ENCODE data around the gene L3MBTL2. TPM values are rescaled to one million over a fixed set of nuclear protein-coding genes. Genes with fewer than 3 reads are reported as not detected.

Gene L3MBTL2
- total and polyA plus RNA-seq, 9 of the 15 experiments (the other 6 are each of a cell fraction or from before 2014, with no cell fraction given) = 10.3 to 23.1 (median 18.6) TPM

DNA sequence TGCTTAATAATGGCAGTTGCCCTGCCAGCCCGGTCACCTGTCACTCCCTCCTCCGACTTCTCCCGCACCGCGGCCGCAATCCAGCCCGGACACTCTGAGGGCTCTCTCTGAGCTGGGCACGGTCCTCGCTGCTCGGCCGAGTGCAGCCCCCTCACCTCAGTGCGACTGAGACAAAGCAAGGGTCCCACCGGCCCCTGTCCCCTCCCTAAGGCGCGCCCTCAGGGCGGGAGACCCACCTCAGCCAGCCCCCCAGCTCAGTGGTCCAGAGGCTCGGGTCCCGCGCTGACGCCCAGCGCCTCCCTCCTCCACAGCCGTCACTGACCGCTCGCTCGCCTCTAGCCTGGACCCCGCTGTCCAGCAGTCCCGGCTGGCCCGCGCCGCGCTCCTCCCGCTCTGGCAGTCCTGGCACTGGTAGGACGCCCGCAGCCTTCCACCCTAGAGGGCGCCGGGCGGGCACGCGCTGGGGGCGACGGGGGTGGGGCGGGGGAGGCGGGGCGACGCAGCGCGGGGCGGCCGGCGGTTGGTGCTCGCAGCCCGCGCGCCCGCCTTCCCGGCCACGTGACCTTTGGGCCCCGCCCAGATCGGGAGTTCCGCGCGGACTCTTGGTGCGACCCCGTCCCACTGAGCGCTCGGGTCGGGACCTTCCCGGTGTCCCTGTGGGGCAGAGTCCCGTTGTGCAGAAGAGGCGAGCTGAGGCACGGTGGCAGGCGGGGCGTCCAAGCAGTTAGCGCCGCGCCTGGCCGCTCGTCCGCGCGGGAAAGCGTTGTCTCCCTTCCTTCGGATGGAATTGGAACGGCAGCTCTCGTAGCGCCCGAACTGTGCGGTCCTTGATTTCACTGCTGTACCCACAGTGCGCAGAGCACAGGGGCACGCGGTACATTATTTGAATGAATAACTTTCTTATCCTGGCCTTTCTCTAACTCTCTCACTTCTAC is 7.8 kb upstream of the L3MBTL2 start (continued):
- TF ChIP-seq HDAC1 (IDR thresholded peaks at IDR 0.05) = peak in 1 of 2 experiments; percentile 47; a peak in 1 of 4 replicates
- no peak for TF ChIP-seq CREM (IDR thresholded peaks at IDR 0.05; ENCODE audit: low read depth)
- no peak for TF ChIP-seq ZNF41 (CRISPR knock-in tag; conservative IDR thresholded peaks at IDR 0.05)
- TF ChIP-seq CXXC5 (CRISPR knock-in tag; IDR thresholded peaks at IDR 0.05) = peak; percentile 50
- TF ChIP-seq RBFOX2 (IDR thresholded peaks at IDR 0.05; ENCODE audit: low read depth, low read length) = peak; percentile 34; the same call in 1 of the 2 replicates
- TF ChIP-seq CSDE1 (IDR thresholded peaks at IDR 0.05) = no peak
- TF ChIP-seq ZNF146 (CRISPR knock-in tag; IDR thresholded peaks at IDR 0.05; ENCODE audit: unreplicated experiment) = no peak
- no peak for TF ChIP-seq GABPA (tag; conservative IDR thresholded peaks at IDR 0.05; ENCODE audit: low read depth)
- TF ChIP-seq, protein P1, sequence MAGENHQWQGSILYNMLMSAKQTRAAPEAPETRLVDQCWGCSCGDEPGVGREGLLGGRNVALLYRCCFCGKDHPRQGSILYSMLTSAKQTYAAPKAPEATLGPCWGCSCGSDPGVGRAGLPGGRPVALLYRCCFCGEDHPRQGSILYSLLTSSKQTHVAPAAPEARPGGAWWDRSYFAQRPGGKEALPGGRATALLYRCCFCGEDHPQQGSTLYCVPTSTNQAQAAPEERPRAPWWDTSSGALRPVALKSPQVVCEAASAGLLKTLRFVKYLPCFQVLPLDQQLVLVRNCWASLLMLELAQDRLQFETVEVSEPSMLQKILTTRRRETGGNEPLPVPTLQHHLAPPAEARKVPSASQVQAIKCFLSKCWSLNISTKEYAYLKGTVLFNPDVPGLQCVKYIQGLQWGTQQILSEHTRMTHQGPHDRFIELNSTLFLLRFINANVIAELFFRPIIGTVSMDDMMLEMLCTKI (IDR thresholded peaks at IDR 0.05; ENCODE audit: partially characterized antibody) = no peak
- TF ChIP-seq, protein P2, sequence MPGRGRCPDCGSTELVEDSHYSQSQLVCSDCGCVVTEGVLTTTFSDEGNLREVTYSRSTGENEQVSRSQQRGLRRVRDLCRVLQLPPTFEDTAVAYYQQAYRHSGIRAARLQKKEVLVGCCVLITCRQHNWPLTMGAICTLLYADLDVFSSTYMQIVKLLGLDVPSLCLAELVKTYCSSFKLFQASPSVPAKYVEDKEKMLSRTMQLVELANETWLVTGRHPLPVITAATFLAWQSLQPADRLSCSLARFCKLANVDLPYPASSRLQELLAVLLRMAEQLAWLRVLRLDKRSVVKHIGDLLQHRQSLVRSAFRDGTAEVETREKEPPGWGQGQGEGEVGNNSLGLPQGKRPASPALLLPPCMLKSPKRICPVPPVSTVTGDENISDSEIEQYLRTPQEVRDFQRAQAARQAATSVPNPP (IDR thresholded peaks at IDR 0.05; ENCODE audit: borderline replicate concordance, insufficient read depth, insufficient read length) = no peak
- no peak for TF ChIP-seq NR3C1 (CRISPR knock-in tag; IDR thresholded peaks at IDR 0.05)
- no peak for TF ChIP-seq MBD2 (IDR thresholded peaks at IDR 0.05; ENCODE audit: borderline replicate concordance, low read depth)
- no peak for TF ChIP-seq XRCC4 (IDR thresholded peaks at IDR 0.05; ENCODE audit: extremely low read depth, insufficient read depth, insufficient read length)
- TF ChIP-seq STAT5B (CRISPR knock-in tag; IDR thresholded peaks at IDR 0.05) = no peak
- TF ChIP-seq BHLHE40 (IDR thresholded peaks at IDR 0.05; ENCODE audit: low read length) = no peak
- no peak for TF ChIP-seq ZBTB8A (IDR thresholded peaks at IDR 0.05; ENCODE audit: partially characterized antibody)
- TF ChIP-seq PURB (CRISPR knock-in tag; IDR thresholded peaks at IDR 0.05; ENCODE audit: low read depth) = no peak
- TF ChIP-seq ZNF184 (CRISPR knock-in tag; IDR thresholded peaks at IDR 0.05) = no peak
- no peak for TF ChIP-seq ZNF778 (CRISPR knock-in tag; IDR thresholded peaks at IDR 0.05)
- TF ChIP-seq, protein P3, sequence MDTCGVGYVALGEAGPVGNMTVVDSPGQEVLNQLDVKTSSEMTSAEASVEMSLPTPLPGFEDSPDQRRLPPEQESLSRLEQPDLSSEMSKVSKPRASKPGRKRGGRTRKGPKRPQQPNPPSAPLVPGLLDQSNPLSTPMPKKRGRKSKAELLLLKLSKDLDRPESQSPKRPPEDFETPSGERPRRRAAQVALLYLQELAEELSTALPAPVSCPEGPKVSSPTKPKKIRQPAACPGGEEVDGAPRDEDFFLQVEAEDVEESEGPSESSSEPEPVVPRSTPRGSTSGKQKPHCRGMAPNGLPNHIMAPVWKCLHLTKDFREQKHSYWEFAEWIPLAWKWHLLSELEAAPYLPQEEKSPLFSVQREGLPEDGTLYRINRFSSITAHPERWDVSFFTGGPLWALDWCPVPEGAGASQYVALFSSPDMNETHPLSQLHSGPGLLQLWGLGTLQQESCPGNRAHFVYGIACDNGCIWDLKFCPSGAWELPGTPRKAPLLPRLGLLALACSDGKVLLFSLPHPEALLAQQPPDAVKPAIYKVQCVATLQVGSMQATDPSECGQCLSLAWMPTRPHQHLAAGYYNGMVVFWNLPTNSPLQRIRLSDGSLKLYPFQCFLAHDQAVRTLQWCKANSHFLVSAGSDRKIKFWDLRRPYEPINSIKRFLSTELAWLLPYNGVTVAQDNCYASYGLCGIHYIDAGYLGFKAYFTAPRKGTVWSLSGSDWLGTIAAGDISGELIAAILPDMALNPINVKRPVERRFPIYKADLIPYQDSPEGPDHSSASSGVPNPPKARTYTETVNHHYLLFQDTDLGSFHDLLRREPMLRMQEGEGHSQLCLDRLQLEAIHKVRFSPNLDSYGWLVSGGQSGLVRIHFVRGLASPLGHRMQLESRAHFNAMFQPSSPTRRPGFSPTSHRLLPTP (IDR thresholded peaks at IDR 0.05; ENCODE audit: borderline replicate concordance, extremely low read depth, insufficient read length) = no peak

Measured in K562 (cell line).